Body of pancreas (tissue), 4 donors: Measurements from ENCODE around the gene SLC27A1.

ENCODE experiments used
- POLR2A ChIP-seq, 3 donors: fragments of 450-650 bp; IDR thresholded peaks; one replicate each; pipeline ENCODE4 v1.6.1; 2016; ENCODE audit warnings: antibody characterized with exemption in 3 of 3, mild to moderate bottlenecking in 2 of 3
- TF ChIP-seq, protein P1 (sequence below), 7 experiments: fragments of 450-650 bp in 4 of 7; fragments of 200-600 bp in 3 of 7; sonication (generic) in 3 of 7; IDR thresholded peaks; one replicate each; pipeline ENCODE4 v1.5.1; 2016 to 2019; ENCODE audit warnings: antibody characterized with exemption in 7 of 7

DNA sequence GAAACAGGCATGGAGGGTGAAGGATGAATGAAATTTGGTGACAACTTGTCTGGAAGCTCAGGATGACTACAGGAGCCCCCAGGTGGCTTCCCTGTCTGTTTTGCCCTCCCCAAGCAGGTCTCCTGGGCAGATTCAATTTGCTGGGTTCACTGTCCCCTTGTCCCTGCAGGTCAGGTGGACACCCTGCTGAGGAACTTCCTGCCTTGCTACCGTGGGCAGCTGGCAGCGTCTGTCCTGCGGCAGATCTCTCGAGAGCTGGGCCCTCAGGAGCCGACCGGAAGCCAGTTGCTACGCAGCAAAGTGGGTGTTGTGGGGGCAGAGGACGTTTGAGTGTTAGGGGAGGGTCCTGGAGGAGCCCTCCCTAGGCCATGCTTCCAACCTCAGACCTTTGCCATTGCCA lies 60.3 kb downstream of the SLC27A1 start:
- TF ChIP-seq, protein P1, sequence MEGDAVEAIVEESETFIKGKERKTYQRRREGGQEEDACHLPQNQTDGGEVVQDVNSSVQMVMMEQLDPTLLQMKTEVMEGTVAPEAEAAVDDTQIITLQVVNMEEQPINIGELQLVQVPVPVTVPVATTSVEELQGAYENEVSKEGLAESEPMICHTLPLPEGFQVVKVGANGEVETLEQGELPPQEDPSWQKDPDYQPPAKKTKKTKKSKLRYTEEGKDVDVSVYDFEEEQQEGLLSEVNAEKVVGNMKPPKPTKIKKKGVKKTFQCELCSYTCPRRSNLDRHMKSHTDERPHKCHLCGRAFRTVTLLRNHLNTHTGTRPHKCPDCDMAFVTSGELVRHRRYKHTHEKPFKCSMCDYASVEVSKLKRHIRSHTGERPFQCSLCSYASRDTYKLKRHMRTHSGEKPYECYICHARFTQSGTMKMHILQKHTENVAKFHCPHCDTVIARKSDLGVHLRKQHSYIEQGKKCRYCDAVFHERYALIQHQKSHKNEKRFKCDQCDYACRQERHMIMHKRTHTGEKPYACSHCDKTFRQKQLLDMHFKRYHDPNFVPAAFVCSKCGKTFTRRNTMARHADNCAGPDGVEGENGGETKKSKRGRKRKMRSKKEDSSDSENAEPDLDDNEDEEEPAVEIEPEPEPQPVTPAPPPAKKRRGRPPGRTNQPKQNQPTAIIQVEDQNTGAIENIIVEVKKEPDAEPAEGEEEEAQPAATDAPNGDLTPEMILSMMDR (IDR thresholded peaks at IDR 0.05) = no peak
- TF ChIP-seq POLR2A (IDR thresholded peaks at IDR 0.05) = no peak
